K562 (cell line): ENCODE measurements around the gene RAPSN. TPM values are rescaled to one million over a fixed set of nuclear protein-coding genes. Genes with fewer than 3 reads are reported as not detected.

Experiments
- ATAC-seq: fragments of 200-7000 bp; cut with Tn5 transposase; 3 replicates; pipeline ENCODE4 v1.9.1; 2020; ENCODE audit warnings: moderate library complexity
- BruUV-seq: library from RNA; stranded (reverse); fragments of 400-500 nt; replicated peaks from 2 replicates; lab custom pipeline; 2021; lab: Mats Ljungman, UMichigan
- CTCF ChIA-PET: fragments of 300-600 bp; formaldehyde crosslinking; extraction: SDS; loops from one replicate; lab custom pipeline; 2021; ENCODE audit warnings: low intra/inter-chr PET ratio; lab: Yijun Ruan, JAX
- POLR2A ChIA-PET: fragments of 300-600, 350-650 bp; sonication (Branson Sonifier 250); formaldehyde crosslinking; extraction: SDS; loops from one replicate; lab custom pipeline; 2021; ENCODE audit warnings: antibody characterized with exemption, inconsistent platforms; lab: Yijun Ruan, JAX
- DNase-seq, 4 experiments: peaks; one replicate each; pipeline versions ENCODE4 v3.0.0 to v3.0.0-alpha.2; 2011 to 2018; ENCODE audit warnings: low spot score in 3 of 4, mixed read lengths in 3 of 4; ENCODE audit errors: extremely low read depth in 1 of 4
- FAIRE-seq: peaks from 2 replicates; lab custom pipeline; 2011; peaks lifted over from hg19 to GRCh38; lab: Jason Lieb, UNC
- H2AFZ ChIP-seq: 2 replicates; pipeline ENCODE4 v1.6.0; 2011; ENCODE audit warnings: low read depth, low read length, control low read depth, inconsistent platforms
- H3K27ac ChIP-seq: fragments of 200-600 bp; 3 replicates; pipeline ENCODE4 v1.8.0; 2011; ENCODE audit warnings: low read depth, mild to moderate bottlenecking, control low read depth, inconsistent platforms, low read length, moderate library complexity, mixed read lengths; ENCODE audit errors: extremely low read depth
- H3K27me3 ChIP-seq, 2 experiments: fragments of 300-600 bp in 1 of 2; 2 replicates in 1 of 2; 3 replicates in 1 of 2; pipeline versions ENCODE4 v1.6.0 to v1.8.0; 2011; ENCODE audit warnings: inconsistent platforms in 2 of 2, low read length in 2 of 2, mild to moderate bottlenecking in 1 of 2, mixed read lengths in 1 of 2, moderate library complexity in 1 of 2; ENCODE audit not compliant: control insufficient read depth in 2 of 2, insufficient read depth in 2 of 2
- H3K36me3 ChIP-seq: fragments of 300-600 bp; 3 replicates; pipeline ENCODE4 v1.8.0; 2011; ENCODE audit warnings: mild to moderate bottlenecking, low read length, inconsistent platforms; ENCODE audit not compliant: control insufficient read depth, insufficient read depth
- H3K4me1 ChIP-seq, 2 experiments: fragments of 200-600 bp in 1 of 2; replicated peaks in 1 of 2; 2 replicates in 1 of 2; 3 replicates in 1 of 2; pipeline versions ENCODE4 v1.5.1 to v1.8.0; 2011; ENCODE audit warnings: inconsistent platforms in 2 of 2, low read length in 2 of 2, mild to moderate bottlenecking in 1 of 2, mixed read lengths in 1 of 2, moderate library complexity in 1 of 2; ENCODE audit not compliant: control insufficient read depth in 2 of 2, insufficient read depth in 2 of 2
- H3K4me2 ChIP-seq: 2 replicates; pipeline ENCODE4 v1.6.1; 2011; ENCODE audit warnings: low read length, control low read depth, inconsistent platforms, mixed read lengths; ENCODE audit not compliant: insufficient read depth
- H3K4me3 ChIP-seq: fragments of 200-600 bp; sonication (generic), shearing (Covaris generic); 2 replicates; pipeline ENCODE4 v1.5.1; 2016; ENCODE audit warnings: control low read depth, inconsistent platforms
- H3K79me2 ChIP-seq: fragments of 200-600 bp; 3 replicates; pipeline ENCODE4 v1.8.0; 2011; ENCODE audit warnings: low read length, inconsistent platforms; ENCODE audit not compliant: control insufficient read depth, insufficient read depth
- H3K9ac ChIP-seq, 2 experiments: 2 replicates each; pipeline versions ENCODE4 v1.6.0 to v1.6.1; 2011; ENCODE audit warnings: low read depth in 2 of 2, low read length in 2 of 2, control low read depth in 1 of 2, inconsistent platforms in 1 of 2, mild to moderate bottlenecking in 1 of 2, mixed read lengths in 1 of 2; ENCODE audit not compliant: insufficient read depth in 1 of 2
- H3K9me1 ChIP-seq: one replicate; pipeline ENCODE4 v1.6.0; 2011; ENCODE audit warnings: inconsistent platforms, mild to moderate bottlenecking, low read length, moderate library complexity; ENCODE audit not compliant: control insufficient read depth, insufficient read depth
- H3K9me3 ChIP-seq: replicated peaks from 2 replicates; pipeline ENCODE4 v1.5.1; 2011; ENCODE audit warnings: low read depth, low read length, inconsistent platforms; ENCODE audit not compliant: control insufficient read depth, insufficient read depth
- H4K20me1 ChIP-seq: replicated peaks from 2 replicates; pipeline ENCODE4 v1.6.1; 2011; ENCODE audit warnings: low read length, inconsistent platforms, mixed read lengths; ENCODE audit not compliant: control insufficient read depth, insufficient read depth
- ARNT ChIP-seq, 2 experiments: fragments of 450-650 bp; IDR thresholded peaks; 2 replicates each; pipeline ENCODE4 v1.6.1; 2016; ENCODE audit warnings: mild to moderate bottlenecking in 1 of 2
- ATF7 ChIP-seq: fragments of 450-650 bp; IDR thresholded peaks from 2 replicates; pipeline ENCODE4 v1.7.1; 2014; ENCODE audit warnings: mild to moderate bottlenecking, moderate library complexity
- CHAMP1 ChIP-seq: fragments of 450-650 bp; IDR thresholded peaks from 2 replicates; pipeline ENCODE4 v1.6.1; 2016; ENCODE audit warnings: mild to moderate bottlenecking
- DPF2 ChIP-seq: fragments of 450-650 bp; IDR thresholded peaks from 2 replicates; pipeline ENCODE4 v1.6.1; 2016
- EP300 ChIP-seq: IDR thresholded peaks from 2 replicates; pipeline ENCODE4 v1.6.1; 2012; ENCODE audit warnings: low read length, improper control_type of control experiment
- FOXM1 ChIP-seq, 2 experiments: fragments of 450-650 bp in 1 of 2; sonication (generic) in 1 of 2; formaldehyde crosslinking in 1 of 2; IDR thresholded peaks; 2 replicates each; pipeline versions ENCODE4 v1.6.1 to v1.9.0; 2017 to 2022; ENCODE audit warnings: low read depth in 2 of 2, mild to moderate bottlenecking in 2 of 2, missing genetic modification reagents in 1 of 2, moderate library complexity in 1 of 2
- GTF2F1 ChIP-seq: IDR thresholded peaks from 2 replicates; pipeline ENCODE4 v1.6.1; 2011; ENCODE audit warnings: low read depth, low read length, improper control_type of control experiment
- HDAC1 ChIP-seq, 2 experiments: fragments of 450-650 bp; IDR thresholded peaks; 2 replicates each; pipeline ENCODE4 v1.6.1; 2016 to 2017; ENCODE audit warnings: inconsistent platforms in 1 of 2, mild to moderate bottlenecking in 1 of 2, moderate library complexity in 1 of 2
- HOMEZ ChIP-seq: fragments of 250-450 bp; sonication (Bioruptor Pico); IDR thresholded peaks from 2 replicates; pipeline ENCODE4 v1.4.0; 2020; ENCODE audit warnings: mild to moderate bottlenecking, moderate library complexity
- IRF9 ChIP-seq: fragments of 450-650 bp; IDR thresholded peaks from 2 replicates; pipeline ENCODE4 v1.6.1; 2016; ENCODE audit warnings: missing biosample characterization, missing genetic modification characterization
- LEF1 ChIP-seq: fragments of 450-650 bp; IDR thresholded peaks from 2 replicates; pipeline ENCODE4 v1.6.1; 2016; ENCODE audit warnings: mild to moderate bottlenecking
- RBM25 ChIP-seq: fragments of 200-400 bp; formaldehyde crosslinking; IDR thresholded peaks from 2 replicates; pipeline ENCODE4 v1.6.1; 2018; ENCODE audit warnings: low read length, low read depth, moderate library complexity; ENCODE audit not compliant: severe bottlenecking
- SMARCA4 ChIP-seq: fragments of 450-650 bp; IDR thresholded peaks from 2 replicates; pipeline ENCODE4 v1.6.1; 2016
- SRSF9 ChIP-seq: fragments of 200-400 bp; formaldehyde crosslinking; IDR thresholded peaks from 2 replicates; pipeline ENCODE4 v1.6.1; 2017; ENCODE audit warnings: low read depth, low read length, borderline replicate concordance
- TAL1 ChIP-seq: fragments of 450-650 bp; IDR thresholded peaks from 2 replicates; pipeline ENCODE4 v1.6.1; 2016; ENCODE audit warnings: mild to moderate bottlenecking
- ZEB2 ChIP-seq: fragments of 450-650 bp; IDR thresholded peaks from 2 replicates; pipeline ENCODE4 v1.6.1; 2016
- ZNF584 ChIP-seq: fragments of 200-800 bp; sonication (Bioruptor generic); IDR thresholded peaks from 2 replicates; pipeline ENCODE4 v1.6.1; 2016; ENCODE audit warnings: low read depth, mild to moderate bottlenecking, missing genetic modification characterization, missing compliant biosample characterization
- WGBS: fragments of 100-300 bp; shearing (Covaris generic); methylation state at CpG from one replicate; pipeline ENCODE4 v1.1.6; 2016; ENCODE audit warnings: low coverage, mixed read lengths; ENCODE audit not compliant: insufficient coverage; ENCODE audit errors: missing lambda C conversion rate; 5-methylcytosine and 5-hydroxymethylcytosine counted together
- in situ Hi-C: fragments of 300-500 bp; cut with MboI; formaldehyde crosslinking; loops from 4 replicates; pipeline ENCODE4 v1.15.0; 2018; ENCODE audit warnings: inconsistent platforms, mixed read lengths
- intact Hi-C: fragments of 100-400 bp; cut with micrococcal nuclease; formaldehyde crosslinking; loops from 2 replicates; pipeline ENCODE4 v1.14.2; 2022
- polyA plus RNA-seq, 8 experiments: library from polyadenylated mRNA; depleted of rRNA in 4 of 8; stranded (reverse) in 5 of 8; unstranded in 3 of 8; fragments of >200 nt; fragmentation: Nextera tagmentation in 2 of 8; fragmentation: Illumina TruSeq in 1 of 8; extraction: Ambion mirVana in 2 of 8; extraction: Trizol in 1 of 8; gene quantifications; 2 replicates each; pipeline versions ENCODE4 v1.2.1 to v1.2.3, GENCODE V29; 2011 to 2014; ENCODE audit warnings: inconsistent platforms in 1 of 8, missing spikeins in 1 of 8
- total RNA-seq, 7 experiments: library from RNA; depleted of rRNA in 6 of 7; stranded (reverse); fragments of >200 nt in 6 of 7; fragmentation: Illumina TruSeq in 2 of 7; extraction: Trizol in 2 of 7; gene quantifications; 2 replicates each; pipeline versions ENCODE4 v1.2.1 to v1.2.3, GENCODE V29; 2011 to 2021; ENCODE audit warnings: low replicate concordance in 1 of 7

The RAPSN gene
- total and polyA plus RNA-seq, 9 of the 15 experiments (the other 6 are each of a cell fraction or from before 2014, with no cell fraction given): 0.06 to 0.11 TPM; not detected in 7

- Histone ChIP-seq H3K4me1 (peaks cover 0 to 7% of the 10 kb centered on the region in 2 experiments; a peak in 1 of 5 replicates), H3K9ac (no peak overlapping the region), H4K20me1 (peaks cover 11% of the 10 kb centered on the region; the same call in 1 of the 2 replicates), H3K9me1 (no peaks in the 10 kb centered on the region), H3K4me3 (no peak overlapping the region), H3K79me2 (peaks cover 89% of the 10 kb centered on the region), H3K36me3 (peaks cover 79% of the 10 kb centered on the region), H3K9me3 (no peaks in the 10 kb centered on the region), H3K27ac (no peak overlapping the region), H3K27me3 (no peaks in the 10 kb centered on the region), H3K4me2 (no peak overlapping the region), H2AFZ (no peak overlapping the region)
- 81% methylated on average over 4 of the region's 4 CpGs for WGBS
- ChIA-PET CTCF (interaction anchor here (0.6 kb wide), 1 partner anchor 11 kb away, joined by 3 read pairs; no protein-coding TSS in a partner anchor), POLR2A (interaction anchor here (0.8 to 1.2 kb wide), 5 partner anchors 8 to 58 kb away, joined by 3 to 5 read pairs (median 3); partner anchors contain the start of gene CELF1)
- FAIRE-seq (no peak), ATAC-seq (peak; percentile 58), DNase-seq (no peak)
- in situ Hi-C loops (no loop called here), intact Hi-C loops (no loop called here)
- BruUV-seq: no TSS peak
- 0 out of 2 replicates have a peak, but pooled peaks have one; percentile 12 for TF ChIP-seq DPF2
- TF ChIP-seq FOXM1 (IDR thresholded peaks at IDR 0.05; ENCODE audit: low read depth): no peak
- no peak for TF ChIP-seq FOXM1 (CRISPR knock-in tag; IDR thresholded peaks at IDR 0.05; ENCODE audit: low read depth)
- no peak for TF ChIP-seq RBM25
- peak; percentile 18; the same call in 1 of the 2 replicates for TF ChIP-seq SMARCA4
- 0 out of 2 replicates have a peak, but pooled peaks have one; percentile 54 for TF ChIP-seq ZNF584 (CRISPR knock-in tag)
- no peak for TF ChIP-seq HOMEZ
- TF ChIP-seq ZEB2: peak; percentile 47; the same call in 1 of the 2 replicates
- TF ChIP-seq LEF1: peak; percentile 38; the same call in 1 of the 2 replicates
- TF ChIP-seq GTF2F1: no peak
- TF ChIP-seq TAL1: peak; percentile 29; the same call in 1 of the 2 replicates
- no peak for TF ChIP-seq HDAC1 (IDR thresholded peaks at IDR 0.05)
- TF ChIP-seq SRSF9: no peak
- peak; percentile 15; the same call in 1 of the 2 replicates for TF ChIP-seq EP300
- TF ChIP-seq ATF7: peak; percentile 61
- TF ChIP-seq CHAMP1: no peak
- TF ChIP-seq IRF9 (tag): 0 out of 2 replicates have a peak, but pooled peaks have one; percentile 33
- 0 out of 4 replicates have a peak, but pooled peaks of 1 of the 2 experiments have one; percentile 25 for TF ChIP-seq ARNT (IDR thresholded peaks at IDR 0.05)
Measured at GRCh38 chr11:47495011-47495855, 46.3 kb upstream of the RAPSN start.
